CD4-positive, CD25-positive, alpha-beta regulatory T cell (primary cell): Measurements from ENCODE around the gene SMS. TPM values are rescaled to one million over a fixed set of nuclear protein-coding genes. Genes with fewer than 3 reads are reported as not detected.
"Not testable (repeated sequence)": the region's sequence is repeated elsewhere in the genome, so short reads cannot be mapped to it uniquely, and the experiment has no call there.

Experiments used
- ATAC-seq, 2 donors: fragments of 150-1000 bp; cut with Tn5 transposase; one replicate each; pipeline ENCODE4 v1.10.0; 2021; ENCODE audit warnings: low read depth in 2 of 2, moderate number of reproducible peaks in 2 of 2, moderate library complexity in 1 of 2
- DNase-seq, 3 donors: peaks; one replicate each; pipeline versions ENCODE4 v3.0.0 to v3.0.0-alpha.2; 2012 to 2022; ENCODE audit warnings: mixed read lengths in 1 of 3
- H3K27ac ChIP-seq: one replicate; pipeline ENCODE4 v1.7.0; 2013; ENCODE audit warnings: mild to moderate bottlenecking, low read length; ENCODE audit not compliant: insufficient read depth, poor library complexity, severe bottlenecking
- H3K27me3 ChIP-seq: one replicate; pipeline ENCODE4 v1.7.0; 2013; ENCODE audit warnings: low read length; ENCODE audit not compliant: control insufficient read depth, insufficient read depth
- H3K36me3 ChIP-seq: one replicate; pipeline ENCODE4 v1.7.0; 2013; ENCODE audit warnings: mild to moderate bottlenecking, low read length, moderate library complexity; ENCODE audit not compliant: control insufficient read depth, insufficient read depth
- H3K4me1 ChIP-seq: 2 replicates; pipeline ENCODE4 v1.7.0; 2013; ENCODE audit warnings: mild to moderate bottlenecking, low read length; ENCODE audit not compliant: insufficient read depth, control insufficient read depth, poor library complexity, severe bottlenecking
- H3K4me3 ChIP-seq: one replicate; pipeline ENCODE4 v1.7.0; 2013; ENCODE audit warnings: low read depth, mild to moderate bottlenecking, low read length, moderate library complexity
- H3K9me3 ChIP-seq, 2 experiments: 1 replicate in 1 of 2; 2 replicates in 1 of 2; pipeline ENCODE4 v1.7.0; 2013; ENCODE audit warnings: low read length in 2 of 2, mild to moderate bottlenecking in 1 of 2, moderate library complexity in 1 of 2; ENCODE audit not compliant: control insufficient read depth in 2 of 2
- H3K27ac Mint-ChIP-seq, 3 donors: one replicate each; pipeline ENCODE4 v1.8.0; 2020 to 2022; ENCODE audit warnings: mild to moderate bottlenecking in 3 of 3, mixed read lengths in 3 of 3, moderate library complexity in 2 of 3
- H3K27me3 Mint-ChIP-seq: one replicate; pipeline ENCODE4 v1.8.0; 2022; ENCODE audit warnings: mild to moderate bottlenecking, mixed read lengths
- H3K36me3 Mint-ChIP-seq: one replicate; pipeline ENCODE4 v1.8.0; 2020; ENCODE audit warnings: mixed read lengths
- H3K4me1 Mint-ChIP-seq, 4 donors: one replicate each; pipeline ENCODE4 v1.8.0; 2020 to 2022; ENCODE audit warnings: mixed read lengths in 4 of 4, mild to moderate bottlenecking in 1 of 4
- H3K4me3 Mint-ChIP-seq, 4 donors: one replicate each; pipeline ENCODE4 v1.8.0; 2020 to 2022; ENCODE audit warnings: mild to moderate bottlenecking in 4 of 4, mixed read lengths in 4 of 4, moderate library complexity in 3 of 4
- H3K9me3 Mint-ChIP-seq, 7 donors: one replicate each; pipeline ENCODE4 v1.8.0; 2020 to 2022; ENCODE audit warnings: mixed read lengths in 7 of 7, mild to moderate bottlenecking in 3 of 7, moderate library complexity in 2 of 7
- polyA plus RNA-seq, 4 donors: library from polyadenylated mRNA; unstranded; fragments of 300-500 nt; fragmentation: Illumina TruSeq; gene quantifications; one replicate each; pipeline ENCODE4 v1.2.3, GENCODE V29; 2021
- total RNA-seq: library from RNA; stranded (reverse); gene quantifications from one replicate; pipeline ENCODE4 v1.2.3, GENCODE V29; 2022

SMS gene
- total and polyA plus RNA-seq, 5 donors from 2014 or later, result 24.0 to 105 (median 69.1) TPM

- DNase-seq, result no peak
- Histone ChIP-seq H3K4me1 (peaks cover 9% of the 10 kb centered on the region), H3K4me3 (peak overlapping the region; percentile 61), H3K27me3 (no peaks in the 10 kb centered on the region), H3K36me3 (no peaks in the 10 kb centered on the region), H3K27ac (peak overlapping the region; percentile 33), H3K9me3 (no peaks in the 10 kb centered on the region)
- peaks cover 0 to 2% (median 0%) of the 10 kb centered on the region in 7 donors for H3K9me3 Mint-ChIP-seq
- no peaks in the 10 kb centered on the region for H3K27me3 Mint-ChIP-seq
- peaks cover 11 to 56% (median 35%) of the 10 kb centered on the region in 4 donors for H3K4me1 Mint-ChIP-seq
- H3K27ac Mint-ChIP-seq, result peak overlapping the region; percentile 43 to 88 (median 71)
- no peak for ATAC-seq
- H3K36me3 Mint-ChIP-seq, result peaks cover 4% of the 10 kb centered on the region
- H3K4me3 Mint-ChIP-seq, result peak overlapping the region; percentile 76 to 88 (median 83)
Observed at GRCh38 chrX:21943460-21944135, 3.1 kb downstream of the SMS start.

DNA sequence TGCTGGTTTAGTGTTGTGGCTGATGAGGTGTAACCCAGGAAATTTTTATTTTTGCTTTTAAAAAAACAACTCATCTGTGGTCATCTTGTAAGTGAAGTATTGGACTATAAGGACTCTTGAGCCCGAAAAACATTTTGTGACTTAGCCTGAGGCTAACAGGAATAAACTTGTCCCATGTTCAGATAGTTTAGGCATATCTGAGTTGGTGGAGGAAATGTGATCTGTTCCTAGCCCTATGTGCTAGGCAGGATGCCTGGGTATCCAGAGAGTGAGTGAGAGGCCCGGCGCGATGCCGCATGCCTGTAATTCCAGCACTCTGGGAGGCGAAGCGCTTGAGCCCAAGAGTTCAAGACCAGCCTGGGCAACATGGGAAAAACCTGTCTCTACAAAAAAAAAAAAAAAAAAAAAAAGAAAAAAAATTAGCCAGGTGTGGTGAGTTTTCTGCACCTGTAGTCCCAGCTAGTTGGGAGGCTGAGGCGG lies 3.7 kb downstream of the SMS start:
- Mint-ChIP-seq H3K9me3 (peaks cover 0 to 2% (median 0%) of the 10 kb centered on the region in 7 donors), H3K4me3 (peak overlapping the region in 1 of 4 donors; percentile 87), H3K27me3 (no peaks in the 10 kb centered on the region), H3K4me1 (peaks cover 11 to 58% (median 35%) of the 10 kb centered on the region in 4 donors), H3K36me3 (peaks cover 4% of the 10 kb centered on the region), H3K27ac (no peak overlapping the region)
- H3K4me1 ChIP-seq, result peaks cover 9% of the 10 kb centered on the region
- H3K27ac ChIP-seq, result peak overlapping the region; percentile 33
- H3K36me3 ChIP-seq, result no peaks in the 10 kb centered on the region
- DNase-seq (no peak), ATAC-seq (no peak)
- no peaks in the 10 kb centered on the region for H3K9me3 ChIP-seq
- no peaks in the 10 kb centered on the region for H3K27me3 ChIP-seq
- peak overlapping the region; percentile 61 for H3K4me3 ChIP-seq

DNA sequence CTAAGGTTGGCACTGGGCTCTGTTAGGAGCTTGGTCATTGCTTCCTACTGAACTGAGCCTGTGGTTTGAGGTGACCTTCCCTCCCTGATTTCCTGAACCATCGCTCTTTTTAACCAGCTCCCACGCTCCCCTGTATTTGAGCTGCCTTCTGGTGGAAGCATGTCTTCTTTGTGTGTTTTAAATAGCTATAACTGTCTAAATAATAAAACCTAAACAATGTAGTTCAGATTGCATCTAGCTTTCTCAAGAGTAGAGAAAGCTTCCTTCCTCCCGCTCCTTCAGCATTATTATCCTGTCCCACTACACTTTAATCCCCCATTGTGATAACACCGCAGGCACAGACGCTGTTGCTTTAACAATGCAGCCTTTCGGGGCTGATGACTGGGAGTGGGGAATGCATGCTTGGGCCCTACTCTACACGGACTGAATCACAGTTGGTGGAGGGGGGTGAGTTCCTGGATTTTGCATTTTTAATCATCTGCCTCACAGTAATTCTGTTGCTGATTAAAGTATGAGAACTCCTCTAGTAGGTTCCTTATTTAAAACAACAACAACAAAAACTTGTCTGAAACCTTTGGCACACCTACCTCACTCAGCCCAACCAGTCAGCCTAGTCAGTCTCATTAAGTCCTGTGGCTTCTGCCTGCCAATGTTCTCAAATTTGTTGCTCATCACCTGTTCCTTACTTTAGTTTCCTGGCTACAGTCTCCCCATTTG lies 6.6 kb downstream of the SMS start:
- H3K27ac ChIP-seq, result no peak overlapping the region
- no peaks in the 10 kb centered on the region for H3K27me3 ChIP-seq
- Mint-ChIP-seq H3K4me3 (peak overlapping the region in 2 of 4 donors; percentile 56 to 80), H3K9me3 (peaks cover 0 to under 1% (median 0%) of the 10 kb centered on the region in 7 donors), H3K27me3 (no peaks in the 10 kb centered on the region), H3K4me1 (peaks cover 11 to 75% (median 39%) of the 10 kb centered on the region in 4 donors), H3K36me3 (peaks cover 3% of the 10 kb centered on the region), H3K27ac (peak overlapping the region in 2 of 3 donors; percentile 17 to 75)
- no peaks in the 10 kb centered on the region for H3K36me3 ChIP-seq
- no peaks in the 10 kb centered on the region for H3K9me3 ChIP-seq
- H3K4me3 ChIP-seq, result peak overlapping the region; percentile 20
- H3K4me1 ChIP-seq, result peaks cover 6% of the 10 kb centered on the region
- no peak for ATAC-seq
- peak in 1 of 3 donors; percentile 19 for DNase-seq

- no peak overlapping the region for H3K4me3 ChIP-seq
- no peaks in the 10 kb centered on the region for H3K36me3 ChIP-seq
- H3K27me3 Mint-ChIP-seq, result no peaks in the 10 kb centered on the region
- H3K4me1 ChIP-seq, result peaks cover under 1% of the 10 kb centered on the region
- H3K27ac ChIP-seq, result no peak overlapping the region
- peaks cover 11 to 75% (median 35%) of the 10 kb centered on the region in 4 donors for H3K4me1 Mint-ChIP-seq
- peak overlapping the region in 2 of 4 donors; percentile 56 to 80 for H3K4me3 Mint-ChIP-seq
- ATAC-seq, result no peak
- H3K36me3 Mint-ChIP-seq, result no peaks in the 10 kb centered on the region
- no peaks in the 10 kb centered on the region for H3K9me3 ChIP-seq
- no peaks in the 10 kb centered on the region for H3K27me3 ChIP-seq
- no peaks in the 10 kb centered on the region for H3K9me3 Mint-ChIP-seq
- no peak for DNase-seq
- H3K27ac Mint-ChIP-seq, result peak overlapping the region in 2 of 3 donors; percentile 5 to 75
Observed at GRCh38 chrX:21947671-21948070, 7.2 kb downstream of the SMS start.

DNA sequence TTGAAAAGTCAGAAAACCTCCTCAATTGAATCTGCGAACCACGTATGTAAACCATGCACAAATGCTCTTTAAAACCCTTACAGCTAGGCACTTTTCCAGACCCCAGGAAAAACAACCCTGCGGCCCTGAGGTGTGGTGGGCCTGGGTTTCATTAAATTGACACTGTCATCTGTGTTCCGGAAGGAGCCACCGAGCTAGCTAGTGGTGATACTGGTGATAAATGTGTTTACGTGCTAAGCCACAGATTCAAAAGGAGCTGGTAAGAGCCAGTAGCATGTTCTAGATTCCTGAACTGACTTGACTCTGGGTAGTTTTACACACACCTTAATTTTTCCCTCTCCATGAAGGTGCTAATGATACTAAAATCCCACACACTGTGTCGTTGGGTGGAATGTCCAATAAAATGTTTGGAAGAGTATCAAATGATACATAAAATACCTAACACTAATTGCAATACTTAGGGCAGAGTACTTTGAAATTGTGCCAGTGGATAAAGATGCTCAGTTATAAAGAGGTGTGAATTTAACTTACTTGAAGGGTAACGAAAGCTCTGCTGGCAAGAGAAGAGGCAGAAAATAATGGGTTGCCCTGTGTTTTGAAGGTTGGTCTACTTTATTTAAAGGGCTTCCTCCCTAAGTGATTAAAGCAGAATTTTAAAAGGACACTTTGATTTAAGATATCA lies 8.5 kb downstream of the SMS start:
- no peaks in the 10 kb centered on the region for H3K4me1 ChIP-seq
- peaks cover 7 to 71% (median 28%) of the 10 kb centered on the region in 4 donors for H3K4me1 Mint-ChIP-seq
- H3K4me3 Mint-ChIP-seq, result peak overlapping the region in 3 of 4 donors; percentile 1 to 17 (median 2)
- H3K36me3 Mint-ChIP-seq, result no peaks in the 10 kb centered on the region
- H3K27me3 ChIP-seq, result no peaks in the 10 kb centered on the region
- no peaks in the 10 kb centered on the region for H3K9me3 Mint-ChIP-seq
- peak overlapping the region; percentile 14 for H3K27ac ChIP-seq
- H3K36me3 ChIP-seq, result no peaks in the 10 kb centered on the region
- H3K9me3 ChIP-seq, result no peaks in the 10 kb centered on the region
- no peak for ATAC-seq
- H3K27me3 Mint-ChIP-seq, result no peaks in the 10 kb centered on the region
- peak overlapping the region; percentile 19 for H3K4me3 ChIP-seq
- H3K27ac Mint-ChIP-seq, result peak overlapping the region in 2 of 3 donors; percentile 42 to 55
- no peak for DNase-seq

DNA sequence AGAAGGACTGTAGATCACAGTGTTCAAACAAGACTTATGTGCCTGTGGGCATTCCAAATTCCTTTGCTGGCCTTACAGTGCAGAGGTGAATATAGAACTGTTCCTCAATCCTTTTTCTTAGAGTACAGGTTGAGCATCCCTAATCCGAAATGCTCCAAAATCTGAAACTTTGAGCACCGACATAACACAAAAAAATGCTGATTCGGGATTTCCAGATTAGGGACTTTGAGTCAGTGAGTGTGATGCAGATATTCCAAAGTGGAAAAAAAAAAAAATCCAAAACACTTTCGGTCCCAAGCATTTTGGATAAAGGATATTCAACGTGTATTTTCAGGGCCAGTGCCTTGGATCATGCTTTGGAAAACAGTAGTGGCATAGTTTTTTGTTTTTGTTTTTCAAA lies 9.2 kb downstream of the SMS start:
- H3K4me3 ChIP-seq, result no peak overlapping the region
- H3K27me3 ChIP-seq, result no peaks in the 10 kb centered on the region
- DNase-seq (no peak), ATAC-seq (no peak)
- no peaks in the 10 kb centered on the region for H3K4me1 ChIP-seq
- Mint-ChIP-seq H3K27ac (no peak overlapping the region), H3K4me1 (peaks cover 7 to 70% (median 28%) of the 10 kb centered on the region in 4 donors), H3K36me3 (no peaks in the 10 kb centered on the region), H3K4me3 (no peak overlapping the region), H3K9me3 (no peaks in the 10 kb centered on the region), H3K27me3 (no peaks in the 10 kb centered on the region)
- H3K27ac ChIP-seq, result no peak overlapping the region
- H3K9me3 ChIP-seq, result no peaks in the 10 kb centered on the region
- no peaks in the 10 kb centered on the region for H3K36me3 ChIP-seq

- H3K4me1 ChIP-seq, H3K4me3 ChIP-seq, H3K36me3 Mint-ChIP-seq, H3K4me3 Mint-ChIP-seq, H3K9me3 Mint-ChIP-seq, H3K27ac ChIP-seq, H3K27ac Mint-ChIP-seq, H3K36me3 ChIP-seq, DNase-seq, H3K27me3 ChIP-seq, H3K9me3 ChIP-seq, H3K27me3 Mint-ChIP-seq, ATAC-seq: not testable (repeated sequence)
- H3K4me1 Mint-ChIP-seq, result peaks cover 7 to 69% (median 31%) of the 10 kb centered on the region in 4 donors
Observed at GRCh38 chrX:21950557-21950956, 10.0 kb downstream of the SMS start.
